Coronary artery (tissue), 2 donors: Measurements from ENCODE around the gene STT3B.

Experiments used
- DNase-seq: peaks from one replicate; pipeline ENCODE4 v3.0.0-alpha.2; 2017; ENCODE audit warnings: low spot score
- H3K27ac ChIP-seq, 2 donors: fragments of 200-600 bp; sonication (generic); one replicate each; pipeline ENCODE4 v1.5.1; 2016 to 2019
- H3K4me3 ChIP-seq: fragments of 200-600 bp; sonication (generic); 2 replicates; pipeline ENCODE4 v1.5.1; 2016; ENCODE audit warnings: mild to moderate bottlenecking, moderate library complexity
- CTCF ChIP-seq: fragments of 200-600 bp; sonication (generic); IDR thresholded peaks from one replicate; pipeline ENCODE4 v1.5.1; 2019; ENCODE audit warnings: antibody characterized with exemption

The STT3B gene

GRCh38 chr3:31621314-31621713, 88.6 kb downstream of the STT3B start:
- TF ChIP-seq CTCF, result no peak
- H3K27ac ChIP-seq, result no peak overlapping the region
- no peak for DNase-seq
- H3K4me3 ChIP-seq, result no peak overlapping the region

- no peak for TF ChIP-seq CTCF
- no peak overlapping the region for H3K4me3 ChIP-seq
- no peak for DNase-seq
- H3K27ac ChIP-seq, result no peak overlapping the region
Measured at GRCh38 chr3:31622636-31623288, 90.0 kb downstream of the STT3B start.

GRCh38 chr3:31624083-31624709, 91.5 kb downstream of the STT3B start:
- H3K27ac ChIP-seq, result no peak overlapping the region
- no peak overlapping the region for H3K4me3 ChIP-seq
- no peak for TF ChIP-seq CTCF
- no peak for DNase-seq

DNA sequence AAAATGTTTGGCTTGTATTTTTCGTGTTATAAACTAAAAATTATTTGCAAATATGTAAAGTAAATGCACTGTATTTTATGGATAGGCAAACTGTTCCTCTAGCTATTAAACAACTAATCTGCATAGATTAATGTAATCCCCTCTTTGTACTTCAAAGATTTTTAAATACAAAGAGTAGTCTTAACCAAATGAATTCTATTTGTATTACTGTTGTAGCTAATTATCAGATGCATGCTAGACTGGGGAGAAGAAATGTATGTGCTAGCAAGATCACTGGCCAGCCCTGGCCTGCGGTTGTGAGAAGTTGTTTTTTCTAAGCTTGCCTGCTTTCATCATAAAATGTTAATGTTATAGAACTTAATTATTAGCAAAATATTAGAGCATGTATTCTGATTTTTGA, 92.6 kb downstream of the STT3B start:
- H3K4me3 ChIP-seq, result no peak overlapping the region
- TF ChIP-seq CTCF, result no peak
- H3K27ac ChIP-seq, result no peak overlapping the region
- DNase-seq, result no peak

GRCh38 chr3:31629054-31629453, 96.3 kb downstream of the STT3B start:
- no peak for TF ChIP-seq CTCF
- DNase-seq, result no peak
- no peak overlapping the region for H3K4me3 ChIP-seq
- no peak overlapping the region for H3K27ac ChIP-seq

DNA sequence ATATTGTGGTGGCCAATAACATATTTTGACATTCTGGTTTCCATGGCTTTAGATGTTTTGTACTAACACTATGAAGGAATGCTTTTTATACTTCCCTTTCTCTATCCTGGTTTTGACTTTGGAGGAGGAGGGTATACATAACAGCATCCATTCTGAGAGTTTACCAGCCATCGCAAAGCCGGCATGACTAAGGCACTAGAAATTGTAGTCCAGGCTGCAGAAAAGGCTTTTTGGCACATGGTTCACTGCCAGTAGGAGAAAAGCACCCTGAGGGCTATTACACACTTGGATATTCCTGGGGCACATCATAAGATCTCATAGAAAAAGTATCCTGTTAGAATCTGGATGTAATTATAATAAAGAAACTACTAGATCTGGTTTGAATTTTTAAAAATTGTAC, 101.8 kb downstream of the STT3B start:
- no peak for DNase-seq
- Histone ChIP-seq H3K27ac (no peak overlapping the region), H3K4me3 (no peak overlapping the region)
- no peak for TF ChIP-seq CTCF

DNA sequence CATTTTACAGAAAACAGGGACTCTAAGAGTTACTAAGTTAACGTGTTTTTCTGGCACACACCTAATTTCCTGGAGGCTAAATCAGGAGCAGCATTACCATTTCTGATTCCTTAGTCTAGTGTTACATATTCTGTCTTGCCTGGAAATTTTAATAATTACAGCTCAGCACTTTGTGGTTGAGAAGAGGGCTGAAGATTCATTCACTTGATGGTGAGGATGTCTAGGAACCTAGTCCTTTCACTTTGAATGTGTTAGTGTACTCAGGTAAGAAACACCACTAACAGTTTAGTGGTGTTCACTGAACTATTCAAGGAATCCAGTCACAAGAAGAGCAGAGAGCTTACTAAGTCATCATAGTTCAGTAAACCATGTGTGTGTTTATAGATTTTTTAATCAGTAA, 102.8 kb downstream of the STT3B start:
- TF ChIP-seq CTCF, result no peak
- H3K27ac ChIP-seq, result no peak overlapping the region
- DNase-seq, result no peak
- H3K4me3 ChIP-seq, result no peak overlapping the region
